Tibial artery (tissue), 4 donors: ENCODE data around the gene S1PR4.

Experiments
- DNase-seq, 2 donors: peaks; one replicate each; pipeline ENCODE4 v3.0.0-alpha.2; 2019
- H3K27ac ChIP-seq, 2 donors: fragments of 200-600 bp; sonication (generic) in 1 of 2; 1 replicate in 1 of 2; 2 replicates in 1 of 2; pipeline ENCODE4 v1.5.1; 2018 to 2019; ENCODE audit warnings: mild to moderate bottlenecking in 1 of 2
- H3K27me3 ChIP-seq, 2 donors: fragments of 200-600 bp; sonication (generic) in 1 of 2; one replicate each; pipeline versions ENCODE4 v1.5.1 to v1.6.0; 2016 to 2019
- H3K36me3 ChIP-seq, 3 donors: fragments of 200-600 bp; sonication (generic) in 2 of 3; one replicate each; pipeline ENCODE4 v1.5.1; 2016 to 2019; ENCODE audit warnings: mild to moderate bottlenecking in 2 of 3
- H3K4me1 ChIP-seq, 4 donors: fragments of 200-600 bp; sonication (generic) in 2 of 4; 1 replicate in 3 of 4; 2 replicates in 1 of 4; pipeline ENCODE4 v1.5.1; 2016 to 2019
- H3K4me3 ChIP-seq, 2 donors: fragments of 200-600 bp; sonication (generic) in 1 of 2; 1 replicate in 1 of 2; 2 replicates in 1 of 2; pipeline ENCODE4 v1.5.1; 2018 to 2019; ENCODE audit warnings: mild to moderate bottlenecking in 2 of 2
- H3K9me3 ChIP-seq, 3 donors: fragments of 200-600 bp; sonication (generic) in 1 of 3; one replicate each; pipeline ENCODE4 v1.5.1; 2016 to 2019
- CTCF ChIP-seq, 2 experiments: fragments of 200-600 bp in 1 of 2; fragments of 450-650 bp in 1 of 2; IDR thresholded peaks; one replicate each; pipeline ENCODE4 v1.5.1; 2017 to 2019; ENCODE audit warnings: antibody characterized with exemption in 2 of 2, mild to moderate bottlenecking in 1 of 2, moderate library complexity in 1 of 2
- intact Hi-C: fragments of 100-400 bp; cut with DNase I; formaldehyde crosslinking; loops from one replicate; pipeline ENCODE4 v1.15.0; 2023; ENCODE audit warnings: low total_unique reads

Gene S1PR4

DNA sequence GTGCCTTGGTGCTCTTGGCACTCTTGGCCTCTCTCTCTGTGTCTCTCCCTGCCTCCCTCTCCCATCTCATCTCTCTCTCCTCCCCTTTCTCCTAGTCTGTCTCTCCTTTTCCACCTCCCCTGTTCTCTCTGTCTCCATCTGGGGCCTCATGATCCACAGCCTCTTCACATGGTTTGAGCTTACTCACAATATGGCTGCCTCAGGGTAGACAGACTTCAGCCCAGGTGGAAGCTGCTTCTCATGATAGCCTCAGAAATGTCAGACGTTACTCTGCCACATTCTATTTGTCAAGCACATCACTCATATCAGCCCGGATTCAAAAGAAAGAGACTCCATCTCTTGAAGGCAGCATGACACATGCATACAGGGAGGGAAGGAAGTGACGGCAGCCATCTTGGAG lies 18.4 kb upstream of the S1PR4 start:
- Histone ChIP-seq H3K4me3 (no peak overlapping the region), H3K27ac (no peak overlapping the region), H3K9me3 (peaks cover 0 to 6% (median 0%) of the 10 kb centered on the region in 3 donors), H3K4me1 (peaks cover 0 to 1% (median under 1%) of the 10 kb centered on the region in 4 donors), H3K27me3 (peaks cover 0 to 8% of the 10 kb centered on the region in 2 donors), H3K36me3 (no peaks in the 10 kb centered on the region)
- intact Hi-C loops = loop anchor here (5.0 kb wide), 3 partner anchors 33 to 273 kb away; no protein-coding TSS in a partner anchor
- no peak for TF ChIP-seq CTCF (IDR thresholded peaks at IDR 0.05)
- DNase-seq = no peak

DNA sequence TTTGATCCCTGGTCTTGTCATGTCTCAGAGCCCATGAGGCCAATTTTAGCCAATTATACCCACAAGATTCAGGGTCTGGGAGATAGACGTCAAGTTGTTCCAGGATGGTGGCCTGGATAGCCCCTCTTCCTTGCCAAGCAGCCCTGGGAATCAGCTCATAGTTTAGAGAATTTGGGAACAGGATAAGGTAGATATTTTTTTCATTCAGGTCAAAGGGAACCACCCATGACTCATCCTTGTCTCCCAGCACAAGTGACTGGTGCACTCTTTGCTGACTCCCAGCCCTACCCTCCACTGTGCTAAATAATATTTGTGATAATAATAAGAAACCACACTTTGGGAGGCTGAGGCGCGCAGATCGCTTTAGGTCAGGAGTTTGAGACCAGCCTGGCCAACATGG lies 17.1 kb upstream of the S1PR4 start:
- TF ChIP-seq CTCF (IDR thresholded peaks at IDR 0.05) = no peak
- intact Hi-C loops = loop anchor here (5.0 kb wide), 3 partner anchors 34 to 274 kb away; no protein-coding TSS in a partner anchor
- Histone ChIP-seq H3K27ac (no peak overlapping the region), H3K27me3 (peaks cover 0 to 8% of the 10 kb centered on the region in 2 donors), H3K36me3 (no peaks in the 10 kb centered on the region), H3K9me3 (peaks cover 0 to 6% (median 0%) of the 10 kb centered on the region in 3 donors), H3K4me1 (no peaks in the 10 kb centered on the region), H3K4me3 (no peak overlapping the region)
- no peak for DNase-seq

DNA sequence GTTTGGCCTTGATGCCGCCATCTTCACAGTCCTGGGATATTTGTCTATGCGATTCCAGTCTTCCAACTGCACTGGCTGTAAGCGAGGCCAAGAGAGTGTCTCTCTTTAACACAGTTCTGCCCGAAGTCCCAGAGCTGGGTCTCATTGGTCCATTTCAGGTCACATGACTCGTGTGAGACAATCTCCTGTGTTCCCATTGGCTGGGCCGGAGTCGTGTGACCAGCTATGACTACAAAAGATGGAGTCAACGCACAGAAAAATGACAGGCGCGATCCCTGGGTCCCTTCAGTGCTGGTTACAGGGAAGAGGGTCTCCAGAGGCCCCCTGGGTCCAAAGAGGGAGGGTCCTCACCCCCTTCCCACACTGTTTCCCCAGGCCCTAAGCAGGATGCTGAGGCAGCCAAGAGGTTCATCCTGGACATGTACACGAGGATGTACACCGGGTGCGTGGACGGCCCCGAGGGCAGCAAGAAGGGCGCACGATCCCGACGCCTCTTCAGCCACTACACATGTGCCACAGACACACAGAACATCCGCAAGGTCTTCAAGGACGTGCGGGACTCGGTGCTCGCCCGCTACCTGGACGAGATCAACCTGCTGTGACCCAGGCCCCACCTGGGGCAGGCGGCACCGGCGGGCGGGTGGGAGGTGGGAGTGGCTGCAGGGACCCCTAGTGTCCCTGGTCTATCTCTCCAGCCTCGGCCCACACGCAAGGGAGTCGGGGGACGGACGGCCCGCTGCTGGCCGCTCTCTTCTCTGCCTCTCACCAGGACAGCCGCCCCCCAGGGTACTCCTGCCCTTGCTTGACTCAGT lies 15.9 kb upstream of the S1PR4 start:
- peak in 1 of 2 donors; percentile 65 for DNase-seq
- intact Hi-C loops = loop anchor here (1.0 to 5.0 kb wide), 4 partner anchors 35 to 275 kb away; no protein-coding TSS in a partner anchor
- Histone ChIP-seq H3K27ac (no peak overlapping the region), H3K27me3 (peaks cover 0 to 8% of the 10 kb centered on the region in 2 donors), H3K4me3 (no peak overlapping the region), H3K4me1 (no peaks in the 10 kb centered on the region), H3K9me3 (peaks cover 0 to 6% (median 0%) of the 10 kb centered on the region in 3 donors), H3K36me3 (no peaks in the 10 kb centered on the region)
- no peak for TF ChIP-seq CTCF (IDR thresholded peaks at IDR 0.05)

GRCh38 chr19:3163230-3163886 lies 15.2 kb upstream of the S1PR4 start:
- Histone ChIP-seq H3K4me1 (no peaks in the 10 kb centered on the region), H3K27me3 (peaks cover 0 to 8% of the 10 kb centered on the region in 2 donors), H3K27ac (no peak overlapping the region), H3K4me3 (no peak overlapping the region), H3K9me3 (peaks cover 0 to 6% (median 0%) of the 10 kb centered on the region in 3 donors), H3K36me3 (no peaks in the 10 kb centered on the region)
- peak; percentile 88 to 94 for TF ChIP-seq CTCF (IDR thresholded peaks at IDR 0.05)
- DNase-seq = peak in 1 of 2 donors; percentile 69
- intact Hi-C loops = loop anchor here (1.0 to 5.0 kb wide), 4 partner anchors 36 to 276 kb away; no protein-coding TSS in a partner anchor

- TF ChIP-seq CTCF (IDR thresholded peaks at IDR 0.05) = no peak
- Histone ChIP-seq H3K9me3 (peaks cover 0 to 6% (median 0%) of the 10 kb centered on the region in 3 donors), H3K4me1 (no peaks in the 10 kb centered on the region), H3K36me3 (no peaks in the 10 kb centered on the region), H3K27ac (no peak overlapping the region), H3K4me3 (no peak overlapping the region), H3K27me3 (peaks cover 0 to 8% of the 10 kb centered on the region in 2 donors)
- DNase-seq = no peak
- intact Hi-C loops = loop anchor here (1.0 to 5.0 kb wide), 4 partner anchors 37 to 277 kb away; no protein-coding TSS in a partner anchor
Measured at GRCh38 chr19:3163943-3164342, 14.6 kb upstream of the S1PR4 start.
